GM10266 (cell line): ENCODE measurements around the gene PLXDC1.

Experiments
- DNase-seq: peaks from one replicate; pipeline ENCODE4 v3.0.0; 2012; ENCODE audit errors: extremely low spot score
- TF ChIP-seq, protein P1 (sequence below): IDR thresholded peaks from 2 replicates; pipeline ENCODE4 v1.5.1; 2012; ENCODE audit warnings: mild to moderate bottlenecking, low read depth; ENCODE audit not compliant: control insufficient read depth, insufficient read depth; ENCODE audit errors: missing control alignments

Gene PLXDC1

DNA sequence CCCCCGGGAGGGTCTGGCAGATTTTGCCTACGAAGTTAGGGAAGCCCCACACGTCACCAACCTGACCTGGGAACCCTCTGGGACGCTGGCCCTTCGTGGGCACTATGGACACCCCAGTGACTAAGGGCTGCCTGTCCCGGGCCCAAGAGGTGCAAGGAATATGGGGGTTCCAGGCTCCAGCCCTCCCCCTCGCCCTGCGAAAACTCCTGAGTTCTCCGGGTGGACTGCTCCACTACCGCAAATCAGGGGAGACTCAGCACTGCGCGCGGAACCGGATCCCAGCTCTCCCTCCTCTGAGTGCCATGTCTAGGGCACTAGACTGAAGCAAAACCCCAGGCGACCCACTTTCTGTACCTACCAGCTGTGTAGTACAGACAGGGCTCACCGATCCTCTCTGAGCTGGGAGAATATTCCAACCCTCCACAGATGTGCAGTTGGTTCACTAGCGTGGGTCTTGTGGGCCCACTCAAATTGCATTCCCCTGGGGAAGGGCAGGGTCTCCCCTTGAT lies 14.5 kb upstream of the PLXDC1 start, which contains the start of gene ARL5C:
ARL5C (minus strand) TSS at position 321 of the 509 bp plus-strand sequence. CDS start 401 bp downstream, outside the sequence.
- DNase-seq, result no peak
- TF ChIP-seq, protein P1, sequence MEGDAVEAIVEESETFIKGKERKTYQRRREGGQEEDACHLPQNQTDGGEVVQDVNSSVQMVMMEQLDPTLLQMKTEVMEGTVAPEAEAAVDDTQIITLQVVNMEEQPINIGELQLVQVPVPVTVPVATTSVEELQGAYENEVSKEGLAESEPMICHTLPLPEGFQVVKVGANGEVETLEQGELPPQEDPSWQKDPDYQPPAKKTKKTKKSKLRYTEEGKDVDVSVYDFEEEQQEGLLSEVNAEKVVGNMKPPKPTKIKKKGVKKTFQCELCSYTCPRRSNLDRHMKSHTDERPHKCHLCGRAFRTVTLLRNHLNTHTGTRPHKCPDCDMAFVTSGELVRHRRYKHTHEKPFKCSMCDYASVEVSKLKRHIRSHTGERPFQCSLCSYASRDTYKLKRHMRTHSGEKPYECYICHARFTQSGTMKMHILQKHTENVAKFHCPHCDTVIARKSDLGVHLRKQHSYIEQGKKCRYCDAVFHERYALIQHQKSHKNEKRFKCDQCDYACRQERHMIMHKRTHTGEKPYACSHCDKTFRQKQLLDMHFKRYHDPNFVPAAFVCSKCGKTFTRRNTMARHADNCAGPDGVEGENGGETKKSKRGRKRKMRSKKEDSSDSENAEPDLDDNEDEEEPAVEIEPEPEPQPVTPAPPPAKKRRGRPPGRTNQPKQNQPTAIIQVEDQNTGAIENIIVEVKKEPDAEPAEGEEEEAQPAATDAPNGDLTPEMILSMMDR, result no peak

DNA sequence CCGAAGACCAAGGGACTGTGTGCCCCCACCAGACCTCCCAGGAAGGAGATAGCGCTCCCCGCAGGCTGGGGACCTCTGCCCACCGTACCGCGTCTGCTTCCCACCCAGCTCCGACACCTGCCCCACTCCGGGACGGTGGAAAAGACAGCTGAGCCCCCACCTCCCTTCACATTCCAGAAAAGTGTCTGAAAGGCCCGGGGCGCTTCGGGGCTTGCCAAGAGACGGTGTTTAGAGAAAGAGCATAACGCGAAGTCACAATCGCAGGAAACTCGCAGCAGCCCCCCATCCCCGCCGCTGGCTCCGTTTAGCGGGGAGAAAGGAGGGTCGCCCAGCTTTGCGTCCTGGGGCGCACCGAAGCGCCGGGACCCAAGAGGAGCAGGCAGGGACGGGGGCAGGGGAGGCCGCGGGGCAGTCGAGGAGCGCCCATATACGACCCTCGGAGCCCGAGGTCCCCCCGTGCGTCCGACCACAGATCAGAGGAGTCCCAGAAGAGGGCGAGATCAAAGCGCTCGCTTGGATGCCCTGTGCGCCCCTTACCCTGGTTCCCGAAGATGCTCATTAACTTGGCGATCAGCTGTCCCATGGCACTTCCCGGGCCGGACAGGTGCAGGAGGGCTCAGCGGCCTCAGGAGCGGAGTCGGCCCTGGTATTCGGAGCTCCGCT lies 13.9 kb upstream of the PLXDC1 start:
- TF ChIP-seq, protein P1, result no peak
- DNase-seq, result no peak

DNA sequence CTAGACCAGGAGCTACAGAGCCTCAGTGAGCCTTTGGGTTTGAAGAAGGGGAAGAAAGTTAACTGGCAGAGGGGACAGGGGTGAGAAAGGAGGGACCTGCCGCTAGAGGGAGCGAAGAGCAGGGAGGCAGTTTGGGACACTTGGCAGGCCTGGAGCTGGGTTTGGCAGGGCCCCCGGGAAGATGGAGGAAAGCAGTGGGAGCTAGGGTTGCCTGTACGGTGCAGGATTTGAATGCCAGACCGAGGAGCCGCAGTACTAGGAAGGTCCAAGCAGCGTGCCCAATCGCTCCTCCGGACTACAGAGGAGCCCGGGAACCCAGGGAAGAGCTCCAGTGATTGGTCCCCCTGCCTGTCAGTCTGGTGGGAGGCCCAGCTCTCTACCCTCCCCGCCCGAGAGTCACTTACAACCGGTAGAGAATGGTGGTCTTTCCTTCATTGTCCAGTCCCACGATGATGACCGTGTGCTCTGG lies 13.3 kb upstream of the PLXDC1 start:
- TF ChIP-seq, protein P1, result peak; percentile 74
- DNase-seq, result peak; percentile 96

DNA sequence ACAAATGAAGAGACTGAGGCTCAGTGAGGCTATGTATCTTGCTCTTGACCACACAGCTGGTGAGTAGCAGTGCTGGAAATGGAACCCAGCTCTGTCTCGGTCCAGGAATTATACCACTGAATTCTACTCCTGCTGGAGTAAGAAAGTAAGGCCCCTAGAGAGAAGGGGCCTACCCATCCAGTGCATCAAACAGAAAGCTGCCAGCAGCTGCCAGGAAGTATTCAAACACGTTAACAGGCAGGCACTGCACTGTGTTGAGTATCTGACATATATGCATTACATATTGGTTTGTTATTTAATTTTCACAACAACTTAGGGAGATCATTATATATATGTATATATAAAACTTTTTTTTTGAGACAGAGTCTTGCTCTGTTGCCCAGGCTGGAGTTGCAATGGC lies 10.5 kb upstream of the PLXDC1 start:
- no peak for DNase-seq
- TF ChIP-seq, protein P1, result no peak

DNA sequence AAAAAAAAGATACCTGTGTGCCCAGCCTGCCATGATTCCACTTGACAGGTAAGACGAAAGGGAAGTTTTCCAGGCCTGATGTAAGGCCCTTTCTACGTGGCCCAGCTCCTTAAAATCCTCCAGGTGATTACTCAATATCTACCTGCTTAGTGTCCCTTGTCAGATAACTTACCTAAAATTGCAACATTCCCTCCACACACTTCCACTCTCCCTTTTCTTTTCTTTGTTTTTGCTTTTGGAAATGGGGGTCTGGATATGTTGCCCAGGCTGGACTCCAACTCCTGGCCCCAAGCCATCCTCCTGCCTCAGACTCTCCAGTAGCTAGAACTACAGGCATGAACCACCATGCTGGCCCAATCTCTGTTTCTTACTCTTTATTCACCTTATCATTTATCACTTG lies 7.2 kb upstream of the PLXDC1 start:
- TF ChIP-seq, protein P1, result no peak
- DNase-seq, result no peak

- no peak for DNase-seq
- TF ChIP-seq, protein P1, result no peak
These were observed 5.1 kb upstream of the PLXDC1 start for GRCh38 chr17:39156491-39156890.

DNA sequence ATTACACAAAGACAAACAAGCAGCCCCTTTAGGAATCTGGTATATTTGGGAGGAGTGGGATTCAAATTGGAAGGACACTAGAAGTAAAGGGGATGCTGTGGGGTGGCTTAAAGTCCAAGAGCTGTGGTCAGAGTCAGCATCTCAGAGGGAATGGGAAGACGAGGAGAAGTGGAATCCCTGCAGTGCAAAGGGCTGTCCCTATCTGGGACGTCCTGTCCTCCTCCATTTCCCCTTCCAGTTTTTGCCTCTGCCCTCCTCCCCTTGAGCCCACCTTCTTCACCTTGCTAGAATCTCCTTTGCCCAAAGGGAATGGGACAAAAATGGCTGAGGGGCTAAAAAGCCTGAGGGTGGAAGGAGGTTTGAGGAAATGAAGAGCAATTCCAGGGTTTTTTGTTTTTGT lies 4.2 kb upstream of the PLXDC1 start:
- DNase-seq, result no peak
- TF ChIP-seq, protein P1, result no peak
